Fibroblast of mammary gland (primary cell): ENCODE data around the gene MAMSTR.
A peak's percentile ranks its signal among the peaks of the same experiment; 100 is the strongest.

Source experiments
- DNase-seq: peaks from one replicate; pipeline ENCODE4 v3.0.0-alpha.2; 2010; ENCODE audit warnings: low read depth
- H3K4me3 ChIP-seq: 2 replicates; pipeline ENCODE4 v1.5.1; 2011; ENCODE audit warnings: low read depth, mild to moderate bottlenecking, low read length, moderate library complexity; ENCODE audit not compliant: control insufficient read depth
- TF ChIP-seq, protein P1 (sequence below): conservative IDR thresholded peaks from 2 replicates; pipeline ENCODE4 v1.5.1; 2011; ENCODE audit warnings: low read depth, low read length, inconsistent platforms; ENCODE audit not compliant: control insufficient read depth, insufficient read depth

MAMSTR gene

DNA sequence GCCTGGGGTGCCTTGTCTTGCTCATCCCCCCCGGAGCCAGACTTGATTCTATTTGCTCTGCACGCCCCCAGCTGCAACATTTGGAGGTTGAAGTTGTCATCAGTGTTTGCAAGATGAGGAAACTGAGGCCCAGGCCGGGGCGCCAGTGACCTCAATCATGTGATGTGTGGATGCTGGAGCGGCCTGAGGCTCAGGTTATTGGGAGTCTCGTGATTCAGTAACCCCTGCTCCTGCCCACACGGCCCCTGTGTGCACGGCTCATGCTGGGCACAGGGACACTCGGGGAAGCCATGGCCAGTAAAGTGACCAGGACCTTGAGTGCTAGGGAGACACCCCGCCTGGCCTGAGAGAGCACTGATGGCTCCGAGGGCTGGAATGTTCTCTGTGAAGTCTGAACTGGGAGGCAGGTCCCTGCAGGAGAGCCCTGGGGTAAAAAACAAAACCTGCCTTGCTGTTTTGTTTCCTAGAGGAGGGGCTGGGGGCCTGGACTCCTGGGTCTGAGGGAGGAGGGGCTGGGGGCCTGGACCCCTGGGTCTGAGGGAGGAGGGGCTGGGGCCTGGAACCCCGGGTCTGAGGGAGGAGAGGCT, 37.7 kb upstream of the MAMSTR start:
- TF ChIP-seq, protein P1, sequence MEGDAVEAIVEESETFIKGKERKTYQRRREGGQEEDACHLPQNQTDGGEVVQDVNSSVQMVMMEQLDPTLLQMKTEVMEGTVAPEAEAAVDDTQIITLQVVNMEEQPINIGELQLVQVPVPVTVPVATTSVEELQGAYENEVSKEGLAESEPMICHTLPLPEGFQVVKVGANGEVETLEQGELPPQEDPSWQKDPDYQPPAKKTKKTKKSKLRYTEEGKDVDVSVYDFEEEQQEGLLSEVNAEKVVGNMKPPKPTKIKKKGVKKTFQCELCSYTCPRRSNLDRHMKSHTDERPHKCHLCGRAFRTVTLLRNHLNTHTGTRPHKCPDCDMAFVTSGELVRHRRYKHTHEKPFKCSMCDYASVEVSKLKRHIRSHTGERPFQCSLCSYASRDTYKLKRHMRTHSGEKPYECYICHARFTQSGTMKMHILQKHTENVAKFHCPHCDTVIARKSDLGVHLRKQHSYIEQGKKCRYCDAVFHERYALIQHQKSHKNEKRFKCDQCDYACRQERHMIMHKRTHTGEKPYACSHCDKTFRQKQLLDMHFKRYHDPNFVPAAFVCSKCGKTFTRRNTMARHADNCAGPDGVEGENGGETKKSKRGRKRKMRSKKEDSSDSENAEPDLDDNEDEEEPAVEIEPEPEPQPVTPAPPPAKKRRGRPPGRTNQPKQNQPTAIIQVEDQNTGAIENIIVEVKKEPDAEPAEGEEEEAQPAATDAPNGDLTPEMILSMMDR = no peak
- no peak overlapping the region for H3K4me3 ChIP-seq
- no peak for DNase-seq

DNA sequence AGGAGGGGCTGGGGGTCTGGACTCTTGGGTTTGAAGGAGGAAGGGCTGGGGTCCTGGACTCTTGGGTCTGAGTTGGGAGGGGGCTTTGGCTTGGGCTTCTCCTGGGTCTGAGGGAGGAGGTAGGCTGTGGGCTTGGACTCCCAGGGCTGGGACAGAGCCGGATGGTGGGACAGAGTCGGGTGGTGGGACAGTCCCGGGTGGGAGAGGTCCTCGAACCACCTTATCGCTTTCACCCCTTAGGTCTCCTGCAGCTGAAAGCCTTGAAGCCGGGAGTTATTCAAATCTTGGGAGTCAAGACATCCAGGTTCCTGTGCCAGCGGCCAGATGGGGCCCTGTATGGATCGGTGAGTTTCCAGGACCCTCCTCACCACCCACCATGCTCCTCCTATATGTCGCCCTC, 37.2 kb upstream of the MAMSTR start:
- H3K4me3 ChIP-seq = no peak overlapping the region
- TF ChIP-seq, protein P1 = no peak
- DNase-seq = no peak

DNA sequence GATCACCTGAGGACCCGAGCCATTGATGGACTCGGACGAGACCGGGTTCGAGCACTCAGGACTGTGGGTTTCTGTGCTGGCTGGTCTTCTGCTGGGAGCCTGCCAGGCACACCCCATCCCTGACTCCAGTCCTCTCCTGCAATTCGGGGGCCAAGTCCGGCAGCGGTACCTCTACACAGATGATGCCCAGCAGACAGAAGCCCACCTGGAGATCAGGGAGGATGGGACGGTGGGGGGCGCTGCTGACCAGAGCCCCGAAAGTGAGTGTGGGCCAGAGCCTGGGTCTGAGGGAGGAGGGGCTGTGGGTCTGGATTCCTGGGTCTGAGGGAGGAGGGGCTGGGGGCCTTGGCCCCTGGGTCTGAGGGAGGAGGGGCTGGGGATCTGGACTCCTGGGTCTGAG, 36.7 kb upstream of the MAMSTR start:
- TF ChIP-seq, protein P1 = no peak
- no peak for DNase-seq
- no peak overlapping the region for H3K4me3 ChIP-seq

DNA sequence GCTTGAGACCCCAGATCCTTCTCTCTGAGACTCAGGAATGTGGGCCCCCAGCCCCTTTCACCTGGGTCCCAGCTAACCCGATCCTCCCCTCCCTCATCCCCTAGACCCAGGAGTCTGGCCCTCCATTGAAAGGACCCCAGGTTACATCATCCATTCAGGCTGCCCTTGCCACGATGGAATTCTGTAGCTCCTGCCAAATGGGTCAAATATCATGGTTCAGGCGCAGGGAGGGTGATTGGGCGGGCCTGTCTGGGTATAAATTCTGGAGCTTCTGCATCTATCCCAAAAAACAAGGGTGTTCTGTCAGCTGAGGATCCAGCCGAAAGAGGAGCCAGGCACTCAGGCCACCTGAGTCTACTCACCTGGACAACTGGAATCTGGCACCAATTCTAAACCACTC, 36.3 kb upstream of the MAMSTR start:
- H3K4me3 ChIP-seq = no peak overlapping the region
- TF ChIP-seq, protein P1 = no peak
- no peak for DNase-seq

DNA sequence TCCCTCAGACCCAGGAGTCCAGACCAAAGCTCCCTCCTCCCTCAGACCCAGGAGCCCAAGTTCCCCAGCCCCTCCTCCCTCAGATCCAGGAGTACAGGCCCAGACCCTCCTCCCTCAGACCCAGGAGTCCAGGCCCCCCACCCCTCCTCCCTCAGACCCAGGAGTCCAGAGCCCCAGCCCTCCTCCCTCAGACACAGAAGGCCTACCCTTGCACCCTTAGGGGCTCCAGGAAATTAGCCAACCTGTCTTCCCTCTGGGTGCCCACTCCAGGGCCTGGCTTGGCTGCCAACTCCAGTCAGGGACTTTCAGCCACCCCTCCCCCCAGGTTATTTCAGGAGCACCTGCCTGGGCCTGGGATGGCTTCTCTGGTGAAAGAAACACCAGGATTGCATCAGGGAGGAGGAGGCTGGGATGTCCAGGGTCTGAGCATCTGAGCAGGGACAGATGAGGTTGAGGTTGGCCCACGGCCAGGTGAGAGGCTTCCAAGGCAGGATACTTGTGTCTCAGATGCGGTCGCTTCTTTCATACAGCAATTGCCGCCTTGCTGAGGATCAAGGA, 35.6 kb upstream of the MAMSTR start, which contains the start of gene FGF21:
TSS of gene FGF21 (plus strand) at position 441 of the 558 bp plus-strand sequence. CDS start 713 bp downstream, outside the sequence.
- TF ChIP-seq, protein P1 = no peak
- no peak within 1 kb of the TSS for H3K4me3 ChIP-seq
- DNase-seq = no peak

DNA sequence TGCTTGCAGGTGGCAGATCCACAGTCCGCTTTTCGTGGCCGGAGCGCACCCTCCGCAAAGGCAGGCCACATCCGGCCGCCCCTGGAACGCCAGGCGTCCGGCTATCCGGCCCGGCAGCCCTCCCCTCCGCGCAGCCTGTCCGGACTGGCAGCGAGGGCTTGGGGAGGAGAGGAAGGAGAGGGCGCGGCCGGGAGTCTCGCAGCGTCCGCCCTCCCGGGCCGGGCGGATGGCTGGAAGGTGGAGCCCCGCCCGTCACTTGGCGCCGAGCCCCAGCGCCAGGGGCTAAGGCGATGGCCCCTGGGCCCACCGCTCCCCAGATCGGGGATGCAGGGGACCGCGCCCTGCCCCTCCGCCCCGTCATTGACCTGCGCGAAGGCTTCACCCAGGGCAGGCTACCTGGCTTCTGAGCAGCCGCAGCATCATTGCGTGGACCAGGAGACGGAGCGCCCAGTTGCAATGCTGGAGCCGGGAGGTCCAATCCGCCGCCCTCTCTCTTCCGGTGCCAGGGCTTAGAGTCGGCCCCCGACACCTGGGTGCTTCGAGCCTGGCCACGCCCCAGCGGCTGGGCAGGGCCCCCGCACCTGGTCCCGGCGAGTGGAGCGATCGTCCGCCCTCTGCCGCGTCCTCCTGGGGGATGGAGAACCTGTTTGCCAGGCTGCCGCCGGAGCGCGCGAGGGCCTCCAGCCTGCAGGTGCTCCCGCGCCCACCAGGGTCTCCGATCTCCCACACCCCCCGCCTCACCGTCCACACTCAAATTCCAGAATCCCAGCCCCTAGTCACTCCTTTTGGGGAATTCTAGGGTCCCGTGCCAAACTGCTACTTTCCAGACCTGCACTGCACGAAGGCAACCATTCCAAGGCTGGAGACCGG, 33.2 kb upstream of the MAMSTR start, which contains the start of gene FUT1:
TSS of gene FUT1 (minus strand) at position 146 of the 870 bp plus-strand sequence. CDS start 1,360 bp downstream, outside the sequence.
- TF ChIP-seq, protein P1 = no peak
- DNase-seq = no peak
- peak within 1 kb of the TSS; percentile 6 for H3K4me3 ChIP-seq
